Spleen (tissue), 11 donors: ENCODE results near the gene PPP1R9A. TPM values are rescaled to one million over a fixed set of nuclear protein-coding genes. Genes with fewer than 3 reads are reported as not detected.

ENCODE experiments used
- DNase-seq: peaks from one replicate; pipeline ENCODE4 v3.0.0-alpha.2; 2020
- H3K27ac ChIP-seq, 8 donors: fragments of 200-600 bp; sonication (generic) in 7 of 8; 1 replicate in 4 of 8; 2 replicates in 4 of 8; pipeline versions ENCODE4 v1.5.0 to v1.8.0; 2016 to 2021; ENCODE audit warnings: inconsistent platforms in 4 of 8, mild to moderate bottlenecking in 4 of 8, moderate library complexity in 1 of 8
- H3K27me3 ChIP-seq, 7 donors: fragments of 200-600 bp; sonication (generic) in 6 of 7; replicated peaks in 1 of 7; 1 replicate in 4 of 7; 2 replicates in 3 of 7; pipeline versions ENCODE4 v1.5.0 to v1.8.0; 2016 to 2021; ENCODE audit warnings: inconsistent platforms in 3 of 7, mild to moderate bottlenecking in 1 of 7
- H3K36me3 ChIP-seq, 6 donors: fragments of 200-600 bp; sonication (generic) in 5 of 6; 1 replicate in 4 of 6; 2 replicates in 2 of 6; pipeline versions ENCODE4 v1.5.0 to v1.8.0; 2016 to 2021; ENCODE audit warnings: inconsistent platforms in 2 of 6
- H3K4me1 ChIP-seq, 6 donors: fragments of 200-600 bp; sonication (generic) in 5 of 6; 1 replicate in 3 of 6; 2 replicates in 3 of 6; pipeline versions ENCODE4 v1.5.0 to v1.8.0; 2016 to 2021; ENCODE audit warnings: inconsistent platforms in 3 of 6
- H3K4me3 ChIP-seq, 8 donors: fragments of 200-600 bp; sonication (generic) in 7 of 8; 1 replicate in 4 of 8; 2 replicates in 4 of 8; pipeline versions ENCODE4 v1.5.0 to v1.8.0; 2016 to 2021; ENCODE audit warnings: inconsistent platforms in 4 of 8, mild to moderate bottlenecking in 4 of 8, moderate library complexity in 2 of 8
- H3K9me3 ChIP-seq, 8 donors: fragments of 200-600 bp; sonication (generic) in 7 of 8; 1 replicate in 4 of 8; 2 replicates in 4 of 8; pipeline versions ENCODE4 v1.5.0 to v1.8.0; 2016 to 2021; ENCODE audit warnings: inconsistent platforms in 4 of 8
- POLR2A ChIP-seq, 3 donors: fragments of 450-650 bp; IDR thresholded peaks; one replicate each; pipeline ENCODE4 v1.5.1; 2017; ENCODE audit warnings: antibody characterized with exemption in 3 of 3, mild to moderate bottlenecking in 1 of 3
- POLR2AphosphoS5 ChIP-seq, 3 donors: sonication (generic); formaldehyde crosslinking; IDR thresholded peaks; one replicate each; pipeline ENCODE4 v1.5.1; 2017; ENCODE audit warnings: antibody characterized with exemption in 3 of 3
- WGBS, 5 donors: extraction: QIAGEN DNeasy Blood & Tissue Kit in 3 of 5; methylation state at CpG; one replicate each; pipeline versions ENCODE4 v1.1.5 to v1.1.7; 2013 to 2018; 5-methylcytosine and 5-hydroxymethylcytosine counted together
- intact Hi-C: fragments of 100-400 bp; cut with DNase I; formaldehyde crosslinking; loops from one replicate; pipeline ENCODE4 v1.15.0; 2023; ENCODE audit warnings: low total_unique reads
- polyA plus RNA-seq, 3 donors: library from polyadenylated mRNA; stranded (reverse); fragments of 200-250 nt; gene quantifications; one replicate each; pipeline ENCODE4 v1.2.1, GENCODE V29; 2013
- total RNA-seq, 7 donors: library from RNA; depleted of rRNA in 3 of 7; stranded (reverse); fragments of >200 nt in 3 of 7; fragmentation: NEBNext Ultra II Directional in 4 of 7; extraction: Animal tissue kit (Norgen Biotek cat#: 25700) in 4 of 7; gene quantifications; one replicate each; pipeline versions ENCODE4 v1.1.0 to v1.2.1, GENCODE V29; 2016 to 2021
- TF ChIP-seq, protein P1 (sequence below), 11 experiments: fragments of 200-600 bp in 7 of 11; fragments of 450-650 bp in 4 of 11; sonication (generic) in 4 of 11; IDR thresholded peaks in 8 of 11; conservative IDR thresholded peaks in 3 of 11; 1 replicate in 7 of 11; 2 replicates in 4 of 11; pipeline versions ENCODE4 v1.4.0 to v1.8.0; 2016 to 2021; ENCODE audit warnings: antibody characterized with exemption in 11 of 11, inconsistent platforms in 4 of 11, mild to moderate bottlenecking in 1 of 11
- donor health status: healthy with polysubstance abuse.
- donor health status: DM: no; HTN: no; CAD: no; lungs with moderate emphysema.
- donor health status: DM: no; HTN: no; CAD: no.
- donor health status: Bipolar disorder and iron deficiency.
- donor health status: healthy.
- donor health status: DM: no; HTN: no; CAD: no.
- donor health status: DM: yes; HTN: yes; CAD: no.

PPP1R9A gene
- total and polyA plus RNA-seq, 10 donors, result 0.52 to 24.1 (median 10.9) TPM

DNA sequence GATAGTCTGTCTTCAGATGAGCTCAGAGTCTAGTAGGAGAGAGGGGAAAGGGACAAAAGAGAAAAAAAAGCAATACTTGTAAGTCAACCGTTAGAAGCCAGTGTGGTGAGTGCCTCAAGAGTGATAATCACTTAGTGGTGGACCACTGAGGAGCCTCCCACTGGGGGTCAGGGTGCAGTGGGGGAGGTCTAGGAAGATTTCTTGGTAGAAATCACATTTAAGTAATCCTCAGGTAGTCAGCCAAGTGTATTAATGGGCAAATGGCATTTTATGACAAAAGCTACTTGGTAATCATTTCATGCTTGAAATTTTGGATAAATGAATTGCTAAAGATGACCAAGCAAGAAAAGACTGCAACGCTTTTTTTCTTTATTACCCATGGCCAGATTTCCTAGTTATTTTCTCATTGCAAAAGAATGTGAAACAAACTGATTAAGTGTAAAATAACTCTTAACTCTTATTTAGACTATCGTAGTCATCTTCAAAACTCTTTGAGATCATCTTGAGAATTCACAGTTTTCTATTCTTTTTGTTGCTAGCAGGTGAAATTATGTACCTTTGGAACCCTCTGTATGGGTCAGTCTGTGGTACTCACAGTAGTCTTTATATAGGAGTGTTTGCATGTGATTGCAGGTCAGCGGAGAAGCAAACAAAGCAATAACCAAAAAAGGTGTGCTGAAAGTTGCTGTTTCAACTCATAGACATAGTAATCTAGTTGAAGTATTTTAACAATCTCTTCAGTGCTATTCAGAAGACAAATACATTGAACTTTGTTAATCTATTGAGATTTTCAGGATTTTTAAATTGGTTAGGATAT lies 63.9 kb downstream of the PPP1R9A start:
- H3K4me3 ChIP-seq, result no peak overlapping the region
- no peak for DNase-seq
- WGBS, 5 donors, result 74 to 91% (median 80%) methylated on average over 4 of the region's 4 CpGs
- peaks cover 0 to under 1% (median 0%) of the 10 kb centered on the region in 8 donors for H3K9me3 ChIP-seq
- TF ChIP-seq POLR2AphosphoS5 (IDR thresholded peaks at IDR 0.05) (no peak), POLR2A (IDR thresholded peaks at IDR 0.05) (no peak)
- TF ChIP-seq, protein P1, sequence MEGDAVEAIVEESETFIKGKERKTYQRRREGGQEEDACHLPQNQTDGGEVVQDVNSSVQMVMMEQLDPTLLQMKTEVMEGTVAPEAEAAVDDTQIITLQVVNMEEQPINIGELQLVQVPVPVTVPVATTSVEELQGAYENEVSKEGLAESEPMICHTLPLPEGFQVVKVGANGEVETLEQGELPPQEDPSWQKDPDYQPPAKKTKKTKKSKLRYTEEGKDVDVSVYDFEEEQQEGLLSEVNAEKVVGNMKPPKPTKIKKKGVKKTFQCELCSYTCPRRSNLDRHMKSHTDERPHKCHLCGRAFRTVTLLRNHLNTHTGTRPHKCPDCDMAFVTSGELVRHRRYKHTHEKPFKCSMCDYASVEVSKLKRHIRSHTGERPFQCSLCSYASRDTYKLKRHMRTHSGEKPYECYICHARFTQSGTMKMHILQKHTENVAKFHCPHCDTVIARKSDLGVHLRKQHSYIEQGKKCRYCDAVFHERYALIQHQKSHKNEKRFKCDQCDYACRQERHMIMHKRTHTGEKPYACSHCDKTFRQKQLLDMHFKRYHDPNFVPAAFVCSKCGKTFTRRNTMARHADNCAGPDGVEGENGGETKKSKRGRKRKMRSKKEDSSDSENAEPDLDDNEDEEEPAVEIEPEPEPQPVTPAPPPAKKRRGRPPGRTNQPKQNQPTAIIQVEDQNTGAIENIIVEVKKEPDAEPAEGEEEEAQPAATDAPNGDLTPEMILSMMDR (IDR thresholded peaks at IDR 0.05 in 8 of 11, conservative IDR thresholded peaks at IDR 0.05 in 3 of 11), result no peak
- peaks cover 0 to 9% (median 0%) of the 10 kb centered on the region in 6 donors for H3K4me1 ChIP-seq
- no peaks in the 10 kb centered on the region for H3K27me3 ChIP-seq
- intact Hi-C loops, result no loop called here
- peak overlapping the region in 2 of 8 donors; percentile 25 to 75 for H3K27ac ChIP-seq
- H3K36me3 ChIP-seq, result no peaks in the 10 kb centered on the region

DNA sequence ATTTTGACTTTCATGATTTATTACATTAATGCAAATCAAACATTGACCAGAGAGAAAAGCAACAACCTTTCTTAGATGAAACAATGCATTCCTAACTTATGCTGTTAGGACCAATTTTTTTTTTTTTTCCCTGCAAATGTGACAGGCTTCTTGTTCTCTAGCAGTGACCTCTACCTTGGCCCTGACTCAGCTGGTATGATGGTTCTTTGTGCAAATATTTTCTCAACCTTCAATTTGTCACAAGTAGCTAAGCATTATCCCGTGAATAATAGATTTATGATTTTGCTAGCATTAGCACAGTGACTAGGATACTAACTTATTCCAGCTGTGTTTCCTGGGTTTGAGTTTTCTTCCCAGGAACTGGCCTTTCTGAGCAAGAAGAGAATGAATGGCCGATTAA lies 64.9 kb downstream of the PPP1R9A start:
- TF ChIP-seq POLR2A (IDR thresholded peaks at IDR 0.05) (no peak), POLR2AphosphoS5 (IDR thresholded peaks at IDR 0.05) (no peak)
- TF ChIP-seq, protein P1 (IDR thresholded peaks at IDR 0.05 in 8 of 11, conservative IDR thresholded peaks at IDR 0.05 in 3 of 11), result no peak
- Histone ChIP-seq H3K36me3 (no peaks in the 10 kb centered on the region), H3K27ac (peak overlapping the region in 4 of 8 donors; percentile 46 to 75 (median 68)), H3K27me3 (no peaks in the 10 kb centered on the region), H3K4me1 (peaks cover 0 to 9% (median 0%) of the 10 kb centered on the region in 6 donors), H3K4me3 (no peak overlapping the region), H3K9me3 (no peaks in the 10 kb centered on the region)
- intact Hi-C loops, result no loop called here
- no peak for DNase-seq
- 34 to 79% (median 67%) methylated on average over 2 of the region's 2 CpGs for WGBS, 5 donors

DNA sequence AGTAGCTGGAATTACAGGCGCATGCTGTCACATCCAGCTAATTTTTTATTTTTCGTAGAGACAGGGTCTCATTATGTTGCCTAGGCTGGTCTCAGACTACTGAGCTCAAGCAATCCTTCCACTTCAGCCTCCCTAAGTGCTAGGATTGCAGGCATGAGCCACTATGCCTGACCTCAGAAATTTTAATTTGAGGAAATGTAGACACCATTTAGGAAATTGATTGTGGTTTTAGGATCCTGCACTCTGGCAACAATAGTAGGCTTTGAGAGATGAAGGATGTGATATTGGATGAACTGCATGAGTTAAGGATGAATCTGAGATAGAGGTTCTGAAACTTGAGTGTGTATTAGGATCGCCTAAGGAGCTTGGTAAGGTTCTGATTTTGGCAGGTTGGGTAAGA lies 66.5 kb downstream of the PPP1R9A start:
- WGBS, 5 donors, result 78 to 93% (median 91%) methylated on average over 3 of the region's 3 CpGs
- DNase-seq, result no peak
- Histone ChIP-seq H3K4me1 (peaks cover 0 to 9% (median 0%) of the 10 kb centered on the region in 6 donors), H3K9me3 (no peaks in the 10 kb centered on the region), H3K27me3 (no peaks in the 10 kb centered on the region), H3K4me3 (no peak overlapping the region), H3K27ac (peak overlapping the region in 2 of 8 donors; percentile 61 to 74), H3K36me3 (no peaks in the 10 kb centered on the region)
- intact Hi-C loops, result no loop called here
- TF ChIP-seq, protein P1 (IDR thresholded peaks at IDR 0.05 in 8 of 11, conservative IDR thresholded peaks at IDR 0.05 in 3 of 11), result no peak
- TF ChIP-seq POLR2A (IDR thresholded peaks at IDR 0.05), result no peak

DNA sequence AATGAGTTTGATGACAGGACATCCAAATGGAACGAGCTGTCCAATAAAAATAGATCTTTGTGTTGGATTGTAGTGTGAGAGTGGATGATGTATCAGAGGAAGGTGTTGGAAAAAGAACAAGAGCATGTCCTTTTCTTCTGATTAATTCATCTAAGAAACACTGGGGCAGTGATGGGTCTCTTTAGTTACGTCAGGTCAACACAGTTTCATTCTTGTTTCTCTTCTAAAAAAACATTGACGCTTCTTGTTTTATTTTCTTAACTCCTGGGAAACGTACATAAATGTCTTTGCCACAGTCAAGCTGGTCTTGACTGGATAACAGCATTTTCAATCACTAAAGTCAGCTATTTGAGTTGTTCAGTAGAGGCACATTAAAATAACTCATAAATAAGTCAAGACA lies 67.0 kb downstream of the PPP1R9A start:
- TF ChIP-seq POLR2AphosphoS5 (IDR thresholded peaks at IDR 0.05) (no peak), POLR2A (IDR thresholded peaks at IDR 0.05) (no peak)
- TF ChIP-seq, protein P1 (IDR thresholded peaks at IDR 0.05 in 8 of 11, conservative IDR thresholded peaks at IDR 0.05 in 3 of 11), result no peak
- intact Hi-C loops, result no loop called here
- H3K27me3 ChIP-seq, result no peaks in the 10 kb centered on the region
- no peaks in the 10 kb centered on the region for H3K9me3 ChIP-seq
- 77 to 94% (median 88%) methylated on average over 4 of the region's 4 CpGs for WGBS, 5 donors
- peaks cover 0 to 9% (median 0%) of the 10 kb centered on the region in 6 donors for H3K4me1 ChIP-seq
- H3K27ac ChIP-seq, result no peak overlapping the region
- H3K36me3 ChIP-seq, result no peaks in the 10 kb centered on the region
- H3K4me3 ChIP-seq, result no peak overlapping the region
- DNase-seq, result no peak
